T-helper 1 cell (primary cell): ENCODE measurements around the gene FKRP.

ENCODE experiments used
- DNase-seq, 5 donors: peaks; one replicate each; pipeline ENCODE4 v3.0.0-alpha.2; 2012 to 2020

Gene FKRP

DNA sequence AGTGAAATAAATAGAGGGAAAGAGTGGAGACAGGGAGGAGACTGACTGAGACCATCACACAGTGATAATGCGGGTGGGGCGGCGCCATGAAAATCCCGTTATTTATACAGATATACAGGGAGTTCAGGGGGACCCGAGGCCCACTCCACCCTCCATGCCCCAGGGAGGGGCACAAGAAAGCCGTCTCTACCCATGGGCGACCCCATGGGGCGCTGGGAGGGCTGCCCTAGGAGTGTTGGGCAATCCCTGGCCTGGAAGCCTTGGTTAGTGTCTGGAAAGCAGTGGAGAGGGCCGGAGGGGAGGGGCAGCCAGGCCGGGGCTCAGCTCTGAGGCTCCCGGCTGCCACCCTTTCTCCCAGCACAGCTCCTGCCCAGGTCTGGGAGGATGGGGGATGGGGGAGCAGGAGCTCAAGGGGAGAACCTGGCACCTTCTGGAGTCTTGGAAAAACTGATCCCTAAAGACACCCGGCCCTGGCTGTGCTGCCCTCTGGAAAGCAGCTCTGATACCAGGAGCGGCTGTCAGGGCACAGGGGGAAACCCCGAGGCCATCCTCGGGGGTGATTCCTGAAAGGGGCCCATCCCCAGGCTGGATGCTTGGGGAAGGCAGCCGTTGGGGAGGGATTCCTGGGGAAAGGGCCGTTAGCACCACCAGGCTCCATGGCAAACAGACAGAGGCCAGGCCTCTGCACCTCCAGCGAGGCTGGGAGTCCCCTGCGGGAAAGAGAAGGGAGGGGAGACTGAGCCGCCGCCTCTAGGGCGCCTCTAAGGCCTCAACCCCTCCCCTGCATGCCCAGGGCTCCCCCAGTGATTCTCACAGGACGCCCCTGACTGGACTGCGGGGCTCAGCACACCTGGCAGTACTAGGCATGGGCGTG is 26.0 kb upstream of the FKRP start:
- no peak for DNase-seq

DNA sequence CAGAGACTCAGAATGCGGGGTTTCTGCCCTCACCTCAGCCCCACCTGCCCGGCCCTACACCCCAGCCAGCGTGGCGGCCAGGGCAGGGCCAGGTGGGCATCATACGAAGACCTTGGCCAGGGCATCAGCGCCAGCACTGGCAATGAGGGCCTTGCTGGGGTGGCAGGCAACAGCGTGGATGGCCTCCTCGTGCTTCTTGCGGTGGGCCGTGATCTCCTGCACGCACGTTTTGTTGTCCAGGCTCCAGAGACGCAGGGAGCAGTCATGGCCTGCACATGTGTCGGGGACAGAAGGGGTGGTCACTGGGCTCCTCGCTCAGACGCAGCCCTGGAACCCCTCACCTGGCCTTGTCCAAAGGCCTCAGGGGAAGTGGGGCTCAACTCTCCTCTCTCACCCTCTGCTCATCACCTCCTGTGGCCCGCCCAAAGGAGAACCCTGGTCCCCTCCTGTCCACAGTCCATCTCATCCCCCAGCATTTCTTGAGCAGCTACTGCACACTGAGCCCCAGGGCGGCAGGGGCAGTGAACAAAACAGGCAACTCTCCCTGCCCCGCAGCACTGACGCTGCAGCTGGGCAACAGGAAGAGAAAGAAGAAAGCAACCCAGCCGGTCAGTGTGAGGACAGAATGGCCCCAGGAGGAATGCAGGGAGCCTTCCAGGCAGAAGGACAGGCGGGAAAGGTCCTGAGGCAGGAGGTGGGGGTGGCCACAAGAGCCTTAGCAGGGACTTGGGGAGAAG is 25.2 kb upstream of the FKRP start:
- no peak for DNase-seq

DNA sequence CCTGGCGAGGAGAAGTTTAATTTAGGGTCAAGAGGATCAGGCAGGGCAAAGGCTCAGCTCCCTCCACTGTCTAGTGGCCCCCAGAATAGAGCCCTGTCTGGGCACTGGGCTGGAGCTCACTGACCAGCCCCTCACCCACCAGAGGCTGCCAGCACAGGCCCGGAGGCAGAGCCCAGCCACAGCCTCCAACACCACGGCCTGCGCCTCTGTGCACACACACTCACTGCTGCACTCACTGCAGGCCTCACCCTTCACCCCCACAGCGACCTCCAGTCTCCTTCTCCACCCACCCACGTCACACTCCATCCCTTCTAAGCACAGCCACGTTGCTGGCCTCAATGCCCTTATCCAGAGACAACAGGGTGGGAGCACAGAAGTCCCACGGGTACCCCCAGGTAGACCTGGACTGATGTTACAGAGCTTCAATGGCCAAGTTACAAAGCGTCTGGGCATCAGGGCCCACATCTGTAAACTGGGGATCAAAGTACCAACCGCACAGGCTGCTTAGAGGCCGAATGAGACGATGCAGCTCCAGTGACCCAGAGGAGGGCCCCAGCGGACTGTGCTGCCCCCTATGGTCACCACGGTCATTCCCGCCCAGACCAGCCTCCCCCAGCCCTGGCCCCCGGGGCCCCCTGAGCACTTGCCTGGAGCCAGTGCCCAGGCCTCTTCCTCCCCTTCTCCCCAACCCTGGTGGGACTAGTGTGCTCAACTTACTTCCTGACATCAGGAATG is 24.4 kb upstream of the FKRP start:
- no peak for DNase-seq

DNA sequence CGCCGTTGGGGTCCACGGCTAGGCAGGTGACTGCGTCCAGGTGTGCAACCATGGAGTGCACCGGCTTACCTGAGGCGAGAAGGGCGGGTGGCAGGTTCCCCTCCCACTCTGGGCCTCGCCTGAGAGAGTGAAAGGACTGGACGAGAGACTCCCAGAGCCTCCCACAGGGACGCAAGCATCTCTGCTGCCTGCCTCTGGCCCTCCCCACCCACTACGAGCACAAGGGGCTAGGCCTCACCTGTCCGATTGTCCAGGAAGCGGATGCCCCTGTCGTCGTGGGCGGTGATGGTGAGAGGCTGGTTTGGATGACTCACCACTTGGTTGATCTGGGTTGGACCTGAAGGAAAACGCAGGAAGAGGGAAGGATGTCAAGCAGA is 23.9 kb upstream of the FKRP start:
- no peak for DNase-seq

DNA sequence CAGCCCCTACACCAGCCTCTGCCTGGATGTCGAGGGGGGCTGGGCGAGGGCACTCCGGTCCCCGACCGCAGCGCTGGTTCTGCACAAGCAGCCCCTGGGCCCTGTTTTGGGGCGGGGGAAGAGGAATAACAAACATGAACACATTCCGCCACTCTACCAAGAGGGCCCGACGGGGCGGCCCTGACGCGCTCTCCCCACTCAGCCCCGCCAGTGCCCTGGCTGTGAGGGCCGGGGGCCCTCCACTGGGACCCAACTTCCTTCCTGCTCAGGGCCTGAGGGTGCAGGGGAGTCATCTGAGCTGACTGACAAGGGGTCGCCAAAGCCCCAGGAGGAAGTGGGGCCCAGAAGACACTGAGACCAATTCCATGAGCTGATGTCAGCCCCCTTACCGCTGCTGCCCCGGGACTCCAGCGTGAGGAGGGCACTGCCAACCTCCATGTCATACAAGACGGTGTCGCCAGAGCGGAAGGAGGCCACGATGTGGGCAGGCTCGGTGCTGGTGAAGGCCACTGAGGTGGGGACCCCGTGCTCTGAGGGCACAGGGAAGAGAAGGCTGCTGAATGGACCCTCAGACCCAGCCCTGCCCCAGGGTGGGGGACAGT is 23.3 kb upstream of the FKRP start:
- DNase-seq: no peak

DNA sequence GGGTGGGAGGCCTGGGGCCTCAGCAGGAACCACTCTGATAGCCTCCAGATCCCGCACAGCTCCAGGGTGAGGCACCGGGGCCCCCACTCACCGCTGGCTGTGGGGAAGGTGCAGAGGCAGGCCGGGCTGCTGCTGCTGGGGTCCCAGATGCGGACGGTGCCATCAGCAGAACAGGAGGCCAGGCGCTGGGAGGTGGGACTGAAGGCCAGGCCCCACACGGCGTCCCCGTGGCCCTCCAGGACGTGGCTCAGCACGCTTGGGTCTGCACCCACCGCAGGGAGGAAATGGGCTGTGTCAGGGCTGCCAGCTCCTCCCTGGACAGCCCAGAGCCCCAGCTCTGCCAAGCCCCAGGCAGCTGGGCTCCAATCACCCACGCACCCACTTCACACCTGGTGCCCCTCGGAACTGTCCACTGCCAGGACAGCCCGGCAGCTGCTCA is 22.8 kb upstream of the FKRP start:
- no peak for DNase-seq

DNA sequence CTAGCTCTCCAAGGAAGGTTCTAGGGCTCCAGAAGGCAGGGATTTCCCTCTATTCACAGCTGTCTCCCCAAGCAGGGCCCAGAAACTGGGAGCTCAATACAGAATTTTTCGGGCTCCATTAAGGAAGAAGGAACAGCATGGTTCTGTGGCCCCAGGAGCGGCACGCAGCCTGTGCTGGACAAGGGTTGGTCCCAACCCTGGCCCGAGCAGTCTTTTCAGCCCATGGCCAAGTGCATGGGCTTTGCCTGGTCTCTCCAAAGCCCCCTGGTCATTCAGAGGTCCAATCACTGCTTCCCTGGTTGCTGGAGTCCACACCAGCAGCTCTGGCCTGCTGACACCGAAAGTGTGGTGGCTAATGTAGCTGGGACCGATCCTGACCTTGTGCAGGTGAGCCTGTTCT is 22.4 kb upstream of the FKRP start:
- DNase-seq: no peak

DNA sequence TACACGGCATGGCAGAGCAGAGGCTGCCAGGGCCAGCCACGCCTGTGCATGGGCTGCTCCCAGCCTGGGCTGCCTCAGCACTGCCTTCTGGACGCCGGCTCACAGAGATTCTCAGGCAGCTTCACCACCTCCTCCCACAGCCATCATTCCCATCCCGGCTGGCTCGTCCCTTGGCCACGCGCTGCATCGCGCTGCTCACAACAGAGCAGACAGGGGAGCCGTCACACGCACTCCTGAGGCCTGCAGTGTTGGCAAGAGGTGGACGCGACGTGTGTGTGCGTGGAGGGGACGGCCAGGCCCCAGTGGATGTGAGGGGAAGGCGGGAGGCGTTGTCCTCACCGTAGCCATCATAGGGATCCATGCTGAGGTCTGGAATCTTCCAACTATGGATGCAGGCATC is 21.4 kb upstream of the FKRP start:
- no peak for DNase-seq

DNA sequence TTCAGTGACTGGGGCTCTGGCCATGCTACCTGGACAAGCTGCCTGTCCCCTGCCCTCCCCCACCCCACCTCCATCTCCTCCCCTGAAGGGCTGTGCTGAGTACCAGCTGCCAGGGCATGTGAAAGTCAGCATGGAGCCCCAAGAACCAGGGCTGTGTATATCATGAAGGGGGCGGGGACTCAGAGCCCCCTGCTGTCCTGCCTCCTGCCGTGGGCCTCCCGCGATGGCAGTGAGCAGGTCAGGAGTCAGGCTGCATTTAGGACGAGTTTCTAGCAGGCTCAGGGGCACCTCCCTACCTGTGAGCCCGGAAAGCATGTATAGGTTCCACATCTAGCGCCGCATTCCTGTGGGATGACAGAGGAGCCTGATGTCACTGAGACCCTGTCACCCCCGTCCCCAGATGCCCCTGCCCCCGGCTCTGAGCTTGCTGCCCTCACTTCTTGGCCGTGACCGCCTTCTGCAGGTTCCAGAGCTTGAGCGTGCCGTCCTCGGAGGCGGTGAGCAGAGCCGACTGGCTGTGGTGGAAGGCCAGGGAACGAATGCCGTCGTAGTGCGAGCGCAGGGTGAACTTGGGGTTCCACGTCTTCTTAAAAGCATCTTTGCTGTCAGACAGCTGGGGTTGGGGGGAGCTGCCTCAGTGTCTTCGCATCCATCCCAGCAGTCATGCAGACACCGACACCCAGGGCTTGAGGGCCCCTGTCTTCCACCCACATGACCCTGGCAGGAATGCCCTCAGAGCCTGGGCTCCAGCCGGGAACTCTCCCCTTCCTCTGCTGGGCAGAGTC is 20.6 kb upstream of the FKRP start:
- DNase-seq: no peak

DNA sequence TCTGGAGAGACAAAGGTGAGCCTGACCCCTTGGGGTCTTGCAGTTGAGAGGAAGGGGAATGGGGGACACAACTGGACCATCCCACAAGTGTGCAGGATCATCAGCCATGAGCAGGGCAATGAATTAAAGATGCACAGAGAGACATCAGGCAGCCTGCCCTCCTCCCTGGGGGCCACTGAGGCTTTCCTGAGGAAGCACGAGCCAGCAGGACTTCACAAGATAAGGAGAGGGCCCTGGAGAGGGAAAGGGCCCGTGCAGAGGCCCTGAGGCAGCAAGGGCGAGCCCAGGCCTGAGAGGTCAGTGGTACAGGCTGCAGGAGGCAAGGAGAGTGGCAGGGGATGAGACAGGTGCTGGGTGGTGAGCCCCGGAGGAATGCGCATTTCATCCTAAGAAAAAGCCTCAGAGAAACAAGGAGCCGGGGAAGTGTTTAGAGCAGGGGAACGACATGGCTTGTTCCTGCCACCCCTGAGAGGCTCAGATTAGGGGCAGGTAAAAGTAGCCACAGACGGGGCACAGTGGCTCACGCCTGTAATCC is 19.9 kb upstream of the FKRP start:
- no peak for DNase-seq

DNA sequence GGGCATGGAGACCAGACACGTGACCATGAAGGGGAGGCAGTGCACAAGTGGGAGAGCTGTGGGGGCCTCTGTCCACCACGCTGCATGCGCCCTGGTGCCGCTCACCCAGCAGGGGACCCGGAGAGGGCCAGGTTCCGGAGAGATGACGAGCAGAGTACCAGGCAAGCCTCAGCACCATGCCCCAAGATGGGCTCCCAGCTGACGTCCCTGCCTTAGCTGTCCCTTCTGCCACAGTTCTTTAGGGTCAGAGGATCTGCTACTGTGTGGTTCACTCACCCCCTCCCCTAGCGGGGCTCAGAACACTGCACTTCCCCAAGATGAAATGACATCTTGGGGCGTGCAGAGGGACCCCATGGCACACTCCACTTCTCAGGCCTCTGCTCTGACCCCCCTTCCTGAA is 19.3 kb upstream of the FKRP start:
- DNase-seq: no peak

DNA sequence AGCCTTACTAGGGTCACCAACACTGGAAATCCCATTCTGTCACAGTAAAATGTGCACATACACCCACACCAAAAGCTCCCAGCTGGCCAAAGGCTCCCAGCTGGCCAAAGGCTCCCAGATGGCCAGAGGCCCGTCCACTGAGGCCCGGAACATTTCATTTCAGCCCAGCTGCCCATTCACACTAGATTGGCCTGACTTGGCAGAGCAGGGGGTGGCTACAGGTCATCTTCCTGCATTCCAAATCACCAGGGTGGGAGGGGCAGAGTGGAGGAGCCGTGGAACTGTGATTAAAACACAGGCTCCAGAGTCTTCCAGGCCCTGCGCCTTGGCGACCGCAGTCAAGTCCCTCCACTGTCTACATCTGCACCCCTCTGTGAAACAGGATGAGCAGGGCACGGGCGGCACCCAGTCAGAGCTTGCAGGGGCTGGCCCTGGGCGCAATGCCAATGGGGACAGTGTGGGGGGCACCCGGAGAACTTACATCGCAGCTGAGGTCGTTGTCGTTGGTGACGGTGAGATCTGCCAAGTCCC is 18.8 kb upstream of the FKRP start:
- no peak for DNase-seq

DNA sequence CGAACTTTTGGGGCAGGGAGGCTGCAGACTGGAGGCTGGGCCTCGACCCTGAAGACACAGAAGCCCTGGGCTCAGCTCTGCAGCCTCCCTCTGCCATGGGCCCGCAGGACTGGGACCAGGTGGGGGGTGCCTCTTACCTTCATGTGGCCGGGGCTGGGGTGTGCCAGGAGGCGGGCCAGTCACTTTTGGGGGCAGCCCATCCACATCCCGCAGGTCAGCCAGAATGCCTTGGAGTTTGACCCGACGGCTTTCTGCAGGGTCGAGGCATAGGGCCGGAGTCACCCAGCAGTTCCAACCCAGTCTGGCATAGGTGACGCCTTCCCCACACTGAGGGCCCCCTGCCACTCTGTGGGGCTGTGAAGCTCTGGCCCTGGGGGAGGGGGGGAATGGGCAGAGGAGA is 18.1 kb upstream of the FKRP start:
- DNase-seq: no peak

DNA sequence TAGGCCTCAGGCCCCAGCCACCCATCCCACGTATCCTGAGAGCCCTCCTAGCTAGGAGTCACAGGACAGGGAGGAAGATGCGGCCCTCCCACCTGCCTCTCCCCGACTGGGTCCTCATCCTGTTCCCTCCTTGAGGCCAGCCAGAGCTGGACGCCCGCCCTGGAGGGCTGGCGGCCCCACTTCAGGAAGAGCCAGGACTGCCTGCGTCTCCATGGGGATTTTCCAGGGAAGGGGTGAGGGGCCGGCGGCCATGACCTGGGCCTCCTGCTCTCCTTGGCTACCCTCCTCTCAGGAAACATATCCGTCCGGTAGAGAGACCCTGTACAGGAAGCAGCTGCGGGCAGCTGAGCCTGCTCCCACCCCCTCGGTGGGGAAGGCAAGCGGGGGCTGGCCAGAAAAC is 17.6 kb upstream of the FKRP start:
- DNase-seq: no peak

DNA sequence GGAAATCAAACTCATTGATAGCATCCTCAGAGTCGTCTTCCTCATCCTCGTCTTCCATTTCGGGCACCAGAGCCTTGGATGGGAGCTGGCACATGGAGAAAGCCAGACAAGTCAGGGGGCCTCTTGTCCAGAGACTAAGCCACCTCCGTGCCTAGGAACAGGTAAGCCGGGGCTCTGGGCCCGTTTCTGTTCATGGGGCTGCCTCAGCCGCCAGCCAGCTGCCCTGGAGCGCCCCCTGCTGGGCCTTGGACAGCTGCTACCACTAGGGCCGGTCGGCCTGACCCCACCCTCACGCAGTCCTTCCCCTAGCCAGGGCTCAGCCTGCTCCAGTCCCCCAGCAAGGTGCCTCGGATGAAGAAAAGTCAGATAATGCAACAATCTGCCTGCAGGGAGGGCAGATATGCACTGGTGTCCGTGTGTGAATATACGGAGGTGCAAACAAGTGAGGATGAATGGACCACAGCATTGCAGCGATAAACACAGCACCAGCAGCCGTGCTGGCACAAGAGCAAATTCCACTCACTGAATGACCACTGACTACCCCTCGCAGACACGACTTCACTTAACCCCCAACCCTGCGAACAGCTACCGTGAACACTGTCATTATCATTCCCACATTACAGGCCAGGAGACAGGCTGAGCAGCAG is 17.0 kb upstream of the FKRP start:
- peak; percentile 70 to 78 (median 75) for DNase-seq

DNA sequence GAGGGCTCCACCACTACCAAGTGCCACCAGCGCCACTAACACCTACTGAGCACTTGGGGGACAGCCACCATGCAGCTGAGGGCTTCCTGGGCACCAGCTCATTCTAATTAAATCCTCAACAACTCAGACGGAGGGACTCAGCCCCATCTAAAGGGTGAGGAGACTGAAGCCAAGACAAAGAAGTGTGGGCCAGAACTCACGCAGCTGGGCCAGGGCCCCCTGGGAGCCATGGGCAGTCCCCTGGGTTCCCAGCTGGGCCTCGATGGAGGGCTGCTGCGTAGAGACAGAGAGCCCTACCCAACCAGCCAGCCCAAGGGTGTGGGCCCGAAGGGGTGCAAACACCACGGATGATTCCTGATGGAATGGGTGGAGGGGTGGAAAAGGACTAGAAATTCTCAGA is 16.2 kb upstream of the FKRP start:
- no peak for DNase-seq

DNA sequence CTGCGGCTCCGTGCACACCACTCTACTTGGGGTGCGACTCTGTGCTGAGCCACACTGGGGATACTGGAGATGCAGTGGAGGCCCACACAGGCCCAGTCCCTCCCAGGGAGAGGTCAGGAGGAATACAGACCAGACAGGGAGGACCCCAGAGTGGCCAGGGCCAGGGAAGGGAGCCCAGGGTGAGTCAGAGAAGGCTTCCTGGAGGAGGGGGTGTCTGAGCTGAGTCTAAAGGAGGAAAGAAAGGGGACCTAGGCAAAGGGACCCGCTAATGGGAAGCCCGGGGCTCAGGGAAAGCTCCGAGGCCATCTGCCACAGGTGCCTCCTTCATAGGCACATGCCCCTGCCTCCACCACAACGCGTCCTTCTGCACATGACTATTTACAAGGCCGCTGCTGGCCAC is 15.7 kb upstream of the FKRP start:
- DNase-seq: no peak

DNA sequence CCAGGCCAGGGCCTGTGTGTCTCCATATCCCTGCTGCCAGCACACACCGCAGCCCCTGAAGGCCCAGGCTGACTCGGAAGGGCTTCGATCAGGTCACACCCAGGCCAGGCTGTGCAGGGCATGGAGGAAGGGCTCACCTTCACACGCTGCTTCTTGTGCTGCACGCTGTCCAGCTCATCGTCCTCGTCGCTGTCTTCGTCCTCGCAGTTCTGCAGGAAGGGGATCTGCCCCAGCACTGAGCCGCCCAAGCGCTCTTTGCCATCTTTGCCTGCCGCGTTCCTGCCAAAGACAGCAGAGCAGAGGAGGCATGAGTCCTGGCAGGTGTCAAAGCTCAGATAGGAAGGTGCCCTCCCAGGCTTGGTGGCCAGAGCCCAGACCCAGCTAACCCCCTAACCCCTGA is 15.3 kb upstream of the FKRP start:
- no peak for DNase-seq

DNA sequence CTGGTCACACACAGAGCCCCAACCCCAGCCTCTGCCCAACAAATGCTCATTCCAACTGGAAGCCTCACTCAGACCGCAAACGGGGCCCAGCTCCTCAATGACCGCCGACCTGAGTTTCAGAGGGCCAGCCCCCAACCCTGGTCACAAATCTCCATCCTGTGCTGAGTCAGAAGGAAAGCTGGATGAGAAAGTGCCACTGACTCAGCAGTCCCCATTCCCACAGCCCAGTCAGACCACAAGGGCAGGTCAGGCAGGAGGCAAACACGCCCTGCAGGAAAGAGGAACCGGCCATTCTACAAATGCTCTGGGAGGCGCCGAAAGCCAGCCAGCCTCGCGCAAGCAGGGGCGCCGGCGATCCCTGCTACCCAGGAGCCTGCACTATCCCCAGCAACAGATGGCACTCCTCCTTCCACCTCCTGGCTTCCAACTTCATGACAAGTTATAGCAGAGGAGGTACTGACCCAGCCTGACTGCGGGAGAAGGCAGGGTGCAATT is 14.8 kb upstream of the FKRP start:
- DNase-seq: no peak

DNA sequence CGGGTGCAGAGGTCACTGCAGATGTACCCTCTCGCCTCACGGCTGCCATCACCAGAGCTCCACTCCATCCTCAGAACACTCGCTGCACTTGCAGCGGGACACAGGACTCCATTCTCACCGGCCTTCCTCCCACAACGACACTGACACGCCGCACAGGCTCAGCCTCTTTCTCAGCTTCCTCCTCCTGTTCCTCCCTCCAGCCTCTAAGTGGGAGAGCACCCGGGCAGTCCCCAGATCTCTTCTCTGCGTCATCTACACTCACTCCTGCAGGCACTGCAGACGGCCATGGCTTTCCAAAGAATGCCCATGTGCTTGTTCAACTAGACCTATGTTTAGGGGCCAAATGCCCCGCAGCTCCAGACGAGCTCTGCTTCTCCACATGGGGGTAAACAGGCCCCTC is 14.3 kb upstream of the FKRP start:
- no peak for DNase-seq
